ENCODE measurements around the gene HINFP.

DNA sequence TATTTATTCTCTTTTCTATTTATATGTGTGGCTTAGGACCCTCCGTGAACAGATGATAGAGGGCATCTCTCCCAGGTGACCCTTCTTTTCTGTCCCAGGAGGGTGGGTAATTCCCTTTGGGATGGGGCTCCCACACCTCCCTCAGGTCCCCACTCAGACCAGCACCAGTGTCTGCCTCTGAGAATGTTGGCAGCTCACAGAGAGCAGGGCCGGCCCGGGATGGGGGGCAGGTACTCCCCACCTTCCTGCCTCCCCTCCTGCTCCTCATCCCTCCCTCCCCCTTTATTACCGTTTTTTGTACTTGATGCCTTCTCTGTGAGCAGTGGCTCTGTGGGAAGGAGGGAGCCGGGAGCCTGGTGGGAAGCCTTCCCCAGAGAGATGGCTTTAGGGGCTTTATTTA is 4.8 kb upstream of the HINFP start:
- TF ChIP-seq, protein P1, sequence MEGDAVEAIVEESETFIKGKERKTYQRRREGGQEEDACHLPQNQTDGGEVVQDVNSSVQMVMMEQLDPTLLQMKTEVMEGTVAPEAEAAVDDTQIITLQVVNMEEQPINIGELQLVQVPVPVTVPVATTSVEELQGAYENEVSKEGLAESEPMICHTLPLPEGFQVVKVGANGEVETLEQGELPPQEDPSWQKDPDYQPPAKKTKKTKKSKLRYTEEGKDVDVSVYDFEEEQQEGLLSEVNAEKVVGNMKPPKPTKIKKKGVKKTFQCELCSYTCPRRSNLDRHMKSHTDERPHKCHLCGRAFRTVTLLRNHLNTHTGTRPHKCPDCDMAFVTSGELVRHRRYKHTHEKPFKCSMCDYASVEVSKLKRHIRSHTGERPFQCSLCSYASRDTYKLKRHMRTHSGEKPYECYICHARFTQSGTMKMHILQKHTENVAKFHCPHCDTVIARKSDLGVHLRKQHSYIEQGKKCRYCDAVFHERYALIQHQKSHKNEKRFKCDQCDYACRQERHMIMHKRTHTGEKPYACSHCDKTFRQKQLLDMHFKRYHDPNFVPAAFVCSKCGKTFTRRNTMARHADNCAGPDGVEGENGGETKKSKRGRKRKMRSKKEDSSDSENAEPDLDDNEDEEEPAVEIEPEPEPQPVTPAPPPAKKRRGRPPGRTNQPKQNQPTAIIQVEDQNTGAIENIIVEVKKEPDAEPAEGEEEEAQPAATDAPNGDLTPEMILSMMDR (IDR thresholded peaks at IDR 0.05; ENCODE audit: borderline replicate concordance, extremely low read depth, low read length, poor library complexity, severe bottlenecking) = no peak
- no peak for TF ChIP-seq EZH2 (IDR thresholded peaks at IDR 0.05; ENCODE audit: borderline replicate concordance, low read depth, low read length, severe bottlenecking)

All from DND-41 (cell line).